Esophagus mucosa (tissue), 1 donor: ENCODE measurements around the gene CHCHD6. TPM values are rescaled to one million over a fixed set of nuclear protein-coding genes. Genes with fewer than 3 reads are reported as not detected.
A peak's percentile ranks its signal among the peaks of the same experiment; 100 is the strongest.

Experiments
- ATAC-seq: fragments of 200-7000 bp; cut with Tn5 transposase; one replicate; pipeline ENCODE4 v1.9.1; 2020
- total RNA-seq: library from RNA; stranded (reverse); gene quantifications from one replicate; pipeline ENCODE4 v1.2.4, GENCODE V29; 2023
- donor health status: DM: yes; HTN: yes; CAD: no.

CHCHD6 gene
- total RNA-seq, 1 donor from 2014 or later: 9.2 TPM

DNA sequence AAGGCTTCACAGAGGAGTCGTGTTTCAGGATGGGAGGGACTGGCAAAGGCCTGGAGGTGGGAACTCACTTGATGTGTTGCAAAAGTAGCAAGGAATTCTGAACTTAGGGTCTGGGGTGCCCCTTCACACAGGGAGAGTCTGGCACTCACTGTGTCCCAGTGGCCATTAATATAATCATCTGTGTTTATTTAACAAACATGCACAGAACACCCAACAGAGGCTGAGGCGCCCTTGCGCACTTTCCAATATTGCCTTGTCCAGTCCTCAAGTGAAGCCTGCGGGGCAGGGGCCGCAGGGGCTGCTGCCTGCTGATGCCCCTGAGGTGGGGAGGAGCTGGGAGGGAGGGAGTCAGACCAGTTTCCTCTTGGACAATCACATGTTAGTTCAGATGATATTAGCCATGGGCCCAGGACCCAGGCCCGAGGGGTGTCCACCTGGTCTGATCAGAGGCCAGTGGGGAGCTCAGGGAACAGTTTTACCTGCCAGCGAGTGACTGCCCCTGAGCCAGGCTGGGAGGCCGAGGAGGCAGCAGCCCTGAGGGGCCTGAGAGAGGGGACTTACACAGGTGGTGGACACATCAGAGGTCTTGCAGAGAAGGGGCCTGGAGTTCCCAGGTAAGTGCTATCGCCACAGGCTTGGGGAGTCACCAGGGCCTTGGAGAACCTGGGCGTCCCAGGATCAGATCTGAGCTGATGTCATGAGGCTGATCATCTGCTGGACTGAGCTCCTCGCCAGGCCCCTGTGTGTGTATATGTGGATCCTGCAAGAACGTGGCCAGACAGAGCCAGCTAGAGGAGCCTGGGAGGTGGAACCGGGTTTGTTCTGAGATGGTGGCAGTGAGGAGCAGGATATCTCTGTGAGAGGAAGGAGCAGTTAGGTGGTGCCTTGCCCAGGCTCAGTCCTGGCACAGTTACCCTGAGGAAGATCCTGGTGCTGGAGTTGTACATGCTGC, 35.3 kb upstream of the CHCHD6 start:
- ATAC-seq: no peak

DNA sequence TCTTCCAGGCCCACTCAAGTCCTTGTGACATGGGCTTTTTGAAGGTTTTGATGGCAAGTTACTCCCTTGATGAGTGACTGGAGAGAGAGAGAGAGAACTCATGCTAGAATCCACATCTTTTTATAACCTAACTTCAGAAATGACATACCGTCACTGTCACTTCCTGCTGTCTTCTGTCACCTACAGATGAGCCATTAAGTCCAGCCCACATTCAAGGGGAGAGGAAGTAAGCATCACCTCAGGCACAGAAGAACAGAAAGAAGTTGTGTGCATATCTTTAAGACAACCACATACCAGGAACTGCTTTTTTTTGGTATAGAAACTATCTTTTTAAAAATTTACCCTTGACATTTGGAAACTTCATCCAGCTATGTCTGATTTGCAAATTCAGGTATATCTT, 32.5 kb upstream of the CHCHD6 start:
- ATAC-seq: no peak

GRCh38 chr3:126672340-126672739, 31.7 kb upstream of the CHCHD6 start:
- ATAC-seq: no peak

DNA sequence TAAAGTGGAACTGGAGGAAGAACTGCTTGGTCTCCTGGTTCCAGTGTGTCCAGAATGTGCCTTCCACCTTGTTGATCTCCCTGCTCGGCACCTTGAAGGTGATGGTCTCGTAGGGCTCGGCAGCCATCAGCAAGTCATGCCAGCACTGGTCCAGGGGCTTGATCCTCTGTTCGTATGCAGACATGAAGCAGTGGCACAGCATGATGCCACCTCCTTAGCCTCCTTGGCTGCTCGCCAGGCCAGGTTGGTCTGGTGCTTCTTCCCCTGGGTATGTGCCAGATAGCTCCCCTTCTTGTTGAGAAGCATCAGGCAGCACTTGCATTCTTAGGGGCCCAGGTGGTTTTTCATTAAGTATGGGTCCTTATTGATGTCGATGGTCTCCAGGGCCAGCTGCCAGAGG, 31.3 kb upstream of the CHCHD6 start:
- no peak for ATAC-seq

DNA sequence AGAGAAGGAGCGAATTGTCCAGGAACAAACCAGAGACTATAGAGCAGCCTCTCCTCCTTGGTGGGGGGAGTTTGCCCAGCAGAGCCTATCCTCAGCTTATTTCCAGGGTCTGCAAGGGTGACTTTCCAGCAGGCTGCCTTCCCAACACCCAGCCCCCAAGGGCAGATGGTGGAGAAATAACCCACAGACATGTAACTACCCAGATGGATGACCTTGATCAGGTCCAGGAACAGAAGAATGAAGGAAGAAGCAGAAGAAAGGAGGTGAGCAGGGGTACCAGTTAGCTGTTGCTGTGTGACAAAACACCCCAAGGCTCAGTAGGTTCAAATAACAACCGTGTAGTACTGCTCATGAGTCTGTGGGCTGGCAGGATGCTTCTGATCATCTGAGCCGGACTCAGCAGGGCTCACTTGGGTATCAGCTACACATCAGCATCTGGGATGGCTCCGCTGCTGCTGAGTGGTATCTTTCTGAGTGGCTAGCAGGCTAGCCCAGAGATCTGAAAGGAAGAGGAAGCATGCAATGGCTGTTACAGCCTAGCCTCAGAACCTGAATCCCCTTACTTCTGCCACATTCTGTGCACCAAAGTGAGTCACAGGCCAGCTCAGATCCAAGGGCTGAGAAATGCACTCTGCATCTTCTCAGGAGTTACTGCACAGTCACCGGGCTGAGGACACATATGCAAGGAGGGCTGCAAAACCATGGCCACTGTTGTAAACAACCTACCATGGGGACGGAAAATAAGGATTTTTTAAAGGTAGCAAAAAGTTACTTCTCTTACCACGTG, 26.9 kb upstream of the CHCHD6 start:
- ATAC-seq: no peak

DNA sequence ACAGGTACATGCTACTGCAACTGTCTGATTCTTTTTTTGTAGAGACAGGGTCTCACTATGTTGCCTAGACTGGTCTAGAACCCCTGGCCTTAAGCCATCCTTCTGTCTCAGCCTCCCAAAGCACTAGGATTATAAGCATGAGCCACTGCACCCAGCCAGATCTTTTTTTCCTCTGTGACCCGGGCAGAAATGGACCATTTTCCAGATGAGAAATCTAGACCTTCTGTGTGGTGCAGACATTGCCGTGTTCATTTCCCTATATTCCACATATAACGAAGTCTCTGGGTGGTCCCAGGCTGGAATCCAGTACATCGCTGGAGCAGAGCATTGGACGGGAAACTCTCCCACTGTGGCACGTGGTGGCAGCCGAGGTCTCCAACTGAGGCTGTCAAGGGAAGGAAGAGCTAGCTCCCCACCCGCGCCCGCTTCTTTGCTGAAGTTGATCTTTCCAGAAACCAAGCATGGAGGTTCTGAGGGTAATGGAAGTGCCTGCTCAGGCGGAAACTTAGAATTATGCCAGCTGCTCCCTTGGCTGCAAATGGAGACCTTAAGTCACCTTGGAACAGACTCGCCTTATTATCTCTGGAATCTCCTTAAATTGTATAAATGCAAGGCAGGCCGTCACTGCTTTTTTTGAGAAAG, 26.1 kb upstream of the CHCHD6 start:
- no peak for ATAC-seq

DNA sequence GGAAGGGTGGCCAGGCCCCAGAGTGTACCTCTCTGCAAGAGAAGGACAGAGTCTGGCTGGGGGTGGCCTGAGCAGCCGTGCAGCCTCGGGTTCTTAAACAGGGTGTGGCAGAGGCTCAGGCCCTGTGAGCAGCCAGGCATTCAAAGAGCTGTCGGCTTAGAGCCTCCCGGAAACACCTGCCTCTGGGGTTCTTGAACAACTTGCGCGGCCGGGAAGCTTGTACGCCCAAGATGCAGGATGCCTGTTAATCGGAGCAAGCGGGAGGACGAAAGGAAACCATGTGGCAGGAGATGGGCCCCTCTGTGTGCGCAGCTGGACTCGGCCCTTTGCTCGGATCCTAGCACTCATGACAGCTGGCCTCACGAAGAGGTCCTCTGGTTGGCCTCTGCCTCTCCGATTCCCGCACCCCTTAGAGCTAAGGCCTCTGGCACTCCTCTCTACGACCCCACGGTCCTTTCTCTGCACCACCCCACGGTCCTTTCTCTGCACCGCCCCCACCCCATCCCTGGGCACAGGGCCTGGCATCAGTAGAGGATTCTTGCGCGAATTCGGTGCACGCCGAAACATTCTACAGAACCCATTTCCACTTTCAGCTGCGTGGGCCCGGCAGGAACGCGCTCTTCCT, 25.2 kb upstream of the CHCHD6 start:
- ATAC-seq: peak; percentile 7

DNA sequence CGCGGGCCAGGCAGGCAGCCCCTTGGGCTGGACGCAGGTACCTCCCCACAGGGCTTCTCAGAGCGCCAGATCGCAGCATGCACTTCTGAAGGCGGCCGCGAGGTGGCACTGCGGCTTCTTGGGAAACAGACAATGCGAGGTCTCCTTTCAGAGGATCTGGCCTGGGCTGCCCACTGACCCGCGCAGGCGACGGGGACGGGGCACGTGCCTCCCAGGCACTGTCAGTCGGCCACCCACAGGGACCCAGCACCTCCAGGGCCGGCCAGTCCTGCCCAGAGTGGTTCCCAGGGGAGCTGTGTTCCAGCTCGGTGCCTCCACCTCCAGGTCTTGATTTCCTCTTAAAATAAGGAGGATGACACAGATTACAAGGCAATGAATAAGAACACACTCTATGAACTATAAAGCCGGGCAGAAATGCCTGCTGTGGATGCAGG, 24.7 kb upstream of the CHCHD6 start:
- ATAC-seq: peak; percentile 74

DNA sequence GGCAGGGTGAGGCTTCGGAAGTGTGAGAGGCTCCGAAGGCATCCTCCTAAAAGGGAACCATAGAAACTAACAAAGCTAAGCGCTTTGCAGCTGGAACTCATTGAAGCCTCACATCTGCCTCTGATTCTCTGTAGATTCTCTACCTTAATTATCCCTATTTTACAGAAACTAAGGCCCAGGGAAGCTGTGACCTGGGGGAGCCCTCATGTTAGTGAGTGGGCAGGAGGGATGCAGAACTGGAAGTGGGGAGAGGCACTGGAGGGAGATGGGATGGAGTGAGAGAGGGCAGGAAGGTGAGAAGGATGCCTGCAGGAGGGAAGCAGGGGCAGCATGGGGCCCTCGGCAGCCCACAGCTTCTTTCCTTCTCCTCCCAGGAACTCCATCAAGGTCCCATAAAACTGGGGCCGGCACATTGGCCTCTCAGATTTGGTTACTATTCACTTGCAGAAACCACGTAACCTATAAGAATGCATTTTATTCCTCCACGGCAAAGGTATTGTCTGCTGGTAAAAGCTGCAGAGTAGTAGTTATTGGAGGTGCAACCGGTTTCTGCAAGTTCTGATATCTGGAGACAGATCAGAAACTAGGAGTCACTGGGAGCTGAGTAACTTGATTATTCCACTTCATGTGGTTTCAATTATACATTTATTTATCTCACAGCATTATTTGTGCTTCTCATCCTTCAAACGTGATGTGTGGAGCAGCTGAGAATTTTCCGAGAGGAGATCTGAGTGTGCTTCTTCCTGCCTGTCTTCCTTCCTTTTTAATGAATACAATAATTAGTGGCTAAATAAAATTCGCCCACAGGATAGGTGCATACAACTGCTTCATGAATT, 24.0 kb upstream of the CHCHD6 start:
- ATAC-seq: no peak

DNA sequence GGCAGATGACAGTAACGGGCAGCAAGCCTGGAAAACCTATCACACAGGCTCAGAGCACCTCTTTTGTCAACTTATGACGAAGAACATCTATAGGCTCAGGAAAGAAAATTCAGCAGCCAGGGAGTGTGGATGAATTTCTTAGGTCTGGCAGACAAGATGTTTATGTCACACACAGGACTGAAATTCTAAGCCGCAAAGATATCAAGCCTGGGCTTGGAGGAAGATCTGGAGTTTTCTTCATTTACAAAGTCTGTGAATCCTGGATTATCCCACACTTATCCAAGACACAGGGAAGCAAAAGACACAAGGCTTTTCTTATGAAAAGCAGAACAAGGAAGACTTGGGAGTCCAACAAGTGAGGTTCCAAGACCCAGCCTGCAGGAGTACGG, 23.4 kb upstream of the CHCHD6 start:
- no peak for ATAC-seq

DNA sequence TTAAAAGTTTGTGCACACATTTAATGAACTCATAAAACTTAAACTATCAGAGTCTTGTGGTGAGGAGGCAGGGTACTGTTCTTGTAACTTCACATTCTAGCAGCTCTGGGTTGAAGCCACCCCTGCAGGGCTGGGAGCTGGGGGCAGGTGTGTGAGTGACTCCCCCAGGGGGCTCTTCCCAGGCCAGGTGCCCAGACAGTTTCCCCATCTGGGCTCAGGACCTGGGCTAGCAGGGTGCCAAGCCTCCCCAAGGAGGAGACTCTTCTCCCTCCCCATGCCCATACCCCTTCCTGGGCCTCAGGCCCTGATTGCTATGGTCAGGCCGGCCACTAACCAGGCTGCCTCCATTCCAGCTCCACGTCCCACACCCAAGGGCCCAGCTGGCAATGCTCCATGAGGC, 22.0 kb upstream of the CHCHD6 start:
- no peak for ATAC-seq

- no peak for ATAC-seq
These were observed 21.0 kb upstream of the CHCHD6 start for GRCh38 chr3:126683069-126683468.

DNA sequence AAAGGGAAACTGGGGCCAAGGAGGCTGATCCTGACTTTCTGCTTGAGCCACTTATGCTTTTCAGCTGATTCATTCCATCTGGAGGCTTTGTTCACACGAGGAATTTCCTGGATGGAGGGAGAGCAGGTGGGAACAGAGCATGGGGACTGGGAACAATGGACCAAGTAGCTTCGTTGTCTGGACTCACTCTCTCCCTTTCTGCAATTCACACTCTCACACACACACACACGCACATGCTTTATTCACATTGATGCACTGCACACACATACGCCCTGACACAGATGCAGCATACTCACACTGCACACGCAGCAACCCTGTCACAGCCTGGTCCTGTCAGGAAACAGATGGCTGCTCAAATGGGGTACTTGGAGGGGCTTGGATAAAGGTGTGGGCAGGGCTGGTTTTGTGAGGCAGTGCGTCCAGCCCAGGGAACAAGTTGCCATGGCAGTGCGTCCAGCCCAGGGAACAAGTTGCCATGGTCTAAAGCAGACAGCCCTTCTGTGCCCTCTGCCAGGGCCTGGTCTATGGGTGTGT, 19.8 kb upstream of the CHCHD6 start:
- ATAC-seq: no peak

DNA sequence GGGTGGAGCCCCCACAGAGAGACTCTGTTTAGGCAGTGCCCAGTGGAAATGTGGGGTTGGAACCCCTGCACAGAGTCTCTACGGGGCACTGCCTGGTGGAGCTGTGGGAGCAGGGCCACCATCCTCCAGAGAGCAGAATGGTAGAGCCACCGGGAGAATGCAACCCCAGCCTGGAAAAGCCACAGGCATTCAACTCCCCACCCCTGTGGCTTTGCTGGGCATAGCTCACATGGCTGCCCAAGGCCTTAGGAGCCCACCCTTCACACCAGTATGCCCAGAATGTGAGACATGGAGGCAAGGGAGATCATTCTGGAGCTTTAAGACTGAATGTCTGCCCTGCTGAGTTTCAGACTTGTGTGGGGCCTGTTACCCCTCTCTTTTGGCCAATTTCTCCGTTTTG, 19.0 kb upstream of the CHCHD6 start:
- ATAC-seq: no peak

DNA sequence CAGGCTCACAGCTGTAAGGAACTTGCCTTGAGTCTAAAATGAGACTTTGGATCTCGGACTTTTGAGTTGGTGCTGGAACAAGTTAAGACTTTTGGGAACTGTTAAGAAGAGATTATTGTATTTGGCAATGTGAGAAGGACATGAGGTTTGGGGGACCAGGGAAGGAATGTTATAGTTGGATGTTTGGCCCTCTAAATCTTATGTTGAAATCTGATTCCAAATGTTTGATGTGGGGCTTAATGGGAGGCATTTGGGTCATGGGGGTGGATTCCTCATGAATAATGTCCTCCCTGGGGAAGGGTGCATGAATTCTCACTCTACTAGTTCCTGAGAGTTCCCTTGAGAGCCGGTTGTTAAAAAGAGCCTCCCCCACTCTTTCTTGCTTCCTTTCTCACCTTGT, 18.5 kb upstream of the CHCHD6 start:
- ATAC-seq: no peak

GRCh38 chr3:126691765-126692164, 12.3 kb upstream of the CHCHD6 start:
- ATAC-seq: no peak

- ATAC-seq: no peak
These were observed 11.2 kb upstream of the CHCHD6 start for GRCh38 chr3:126692858-126693257.

- ATAC-seq: no peak
These were observed 10.1 kb upstream of the CHCHD6 start for GRCh38 chr3:126693921-126694320.

- ATAC-seq: no peak
These were observed 7.3 kb upstream of the CHCHD6 start for GRCh38 chr3:126696701-126697267.

DNA sequence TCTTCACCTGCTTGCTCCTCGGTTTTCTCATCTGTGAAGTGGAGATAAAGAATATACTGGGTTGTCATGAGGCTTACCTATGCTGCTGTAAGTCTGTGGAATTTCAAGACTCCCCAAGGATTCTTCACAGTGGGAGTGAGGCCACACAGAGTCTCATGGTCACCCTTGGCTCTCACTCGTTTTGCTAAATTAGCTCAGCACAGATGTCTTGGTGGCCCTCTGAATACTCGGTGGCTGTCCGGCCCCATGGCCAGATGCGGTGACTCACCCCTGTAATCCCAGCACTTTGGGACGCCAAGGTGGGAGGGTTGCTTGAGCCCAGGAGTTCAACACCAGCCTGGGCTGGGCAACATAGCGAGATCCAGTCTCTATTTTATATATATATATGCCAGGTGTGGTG, 5.0 kb upstream of the CHCHD6 start:
- no peak for ATAC-seq
